ENCODE data around the gene RHPN2.
A peak's percentile ranks its signal among the peaks of the same experiment; 100 is the strongest.
"Not testable (repeated sequence)": the region's sequence is repeated elsewhere in the genome, so short reads cannot be mapped to it uniquely, and the experiment has no call there.

Gene RHPN2

GRCh38 chr19:33066543-33066942 is 1.9 kb upstream of the RHPN2 start:
- no peak for DNase-seq (ENCODE audit: low read depth in 2 of 3, low spot score in 1 of 3)

- peak in 1 of 3 donors; percentile 5 for DNase-seq (ENCODE audit: low read depth in 2 of 3, low spot score in 1 of 3)
Measured at GRCh38 chr19:33064458-33064791, 263 bp downstream of the RHPN2 start.

- DNase-seq (ENCODE audit: low read depth in 2 of 3, low spot score in 1 of 3) = no peak
Measured at GRCh38 chr19:33063753-33064457, 783 bp downstream of the RHPN2 start.

GRCh38 chr19:33063356-33063752 is 1.3 kb downstream of the RHPN2 start:
- DNase-seq (ENCODE audit: low read depth in 2 of 3, low spot score in 1 of 3) = no peak

- no peak for DNase-seq (ENCODE audit: low read depth in 2 of 3, low spot score in 1 of 3)
Measured at GRCh38 chr19:33062902-33063301, 1.8 kb downstream of the RHPN2 start.

GRCh38 chr19:33060586-33060985 is 4.1 kb downstream of the RHPN2 start:
- no peak for DNase-seq (ENCODE audit: low read depth in 2 of 3, low spot score in 1 of 3)

- no peak for DNase-seq (ENCODE audit: low read depth in 2 of 3, low spot score in 1 of 3)
Measured at GRCh38 chr19:33055718-33056117, 9.0 kb downstream of the RHPN2 start.

- DNase-seq (ENCODE audit: low read depth in 2 of 3, low spot score in 1 of 3) = no peak
Measured at GRCh38 chr19:33054623-33055022, 10.1 kb downstream of the RHPN2 start.

- no peak for DNase-seq (ENCODE audit: low read depth in 2 of 3, low spot score in 1 of 3)
Measured at GRCh38 chr19:33052352-33052972, 12.2 kb downstream of the RHPN2 start.

- DNase-seq (ENCODE audit: low read depth in 2 of 3, low spot score in 1 of 3) = no peak
Measured at GRCh38 chr19:33050110-33050509, 14.6 kb downstream of the RHPN2 start.

GRCh38 chr19:33048806-33049676 is 15.6 kb downstream of the RHPN2 start:
- no peak for DNase-seq (ENCODE audit: low read depth in 2 of 3, low spot score in 1 of 3)

GRCh38 chr19:33047422-33047821 is 17.3 kb downstream of the RHPN2 start:
- no peak for DNase-seq (ENCODE audit: low read depth in 2 of 3, low spot score in 1 of 3)

GRCh38 chr19:33041828-33042160 is 22.9 kb downstream of the RHPN2 start:
- not testable (repeated sequence) for DNase-seq (ENCODE audit: low read depth in 2 of 3, low spot score in 1 of 3)

GRCh38 chr19:33040994-33041827 is 23.5 kb downstream of the RHPN2 start:
- DNase-seq (ENCODE audit: low read depth in 2 of 3, low spot score in 1 of 3) = no peak

- no peak for DNase-seq (ENCODE audit: low read depth in 2 of 3, low spot score in 1 of 3)
Measured at GRCh38 chr19:33039815-33040214, 24.9 kb downstream of the RHPN2 start.

- DNase-seq (ENCODE audit: low read depth in 2 of 3, low spot score in 1 of 3) = no peak
Measured at GRCh38 chr19:33039108-33039599, 25.5 kb downstream of the RHPN2 start.

GRCh38 chr19:33037168-33038025 is 27.3 kb downstream of the RHPN2 start:
- not testable (repeated sequence) for DNase-seq (ENCODE audit: low read depth in 2 of 3, low spot score in 1 of 3)

- not testable (repeated sequence) for DNase-seq (ENCODE audit: low read depth in 2 of 3, low spot score in 1 of 3)
Measured at GRCh38 chr19:33036370-33037167, 28.1 kb downstream of the RHPN2 start.

GRCh38 chr19:33035461-33035860 is 29.2 kb downstream of the RHPN2 start:
- no peak for DNase-seq (ENCODE audit: low read depth in 2 of 3, low spot score in 1 of 3)
